ENCODE results near the gene GLRA3. TPM values are rescaled to one million over a fixed set of nuclear protein-coding genes. Genes with fewer than 3 reads are reported as not detected.

The GLRA3 gene
- total RNA-seq, 1 donor = not detected

DNA sequence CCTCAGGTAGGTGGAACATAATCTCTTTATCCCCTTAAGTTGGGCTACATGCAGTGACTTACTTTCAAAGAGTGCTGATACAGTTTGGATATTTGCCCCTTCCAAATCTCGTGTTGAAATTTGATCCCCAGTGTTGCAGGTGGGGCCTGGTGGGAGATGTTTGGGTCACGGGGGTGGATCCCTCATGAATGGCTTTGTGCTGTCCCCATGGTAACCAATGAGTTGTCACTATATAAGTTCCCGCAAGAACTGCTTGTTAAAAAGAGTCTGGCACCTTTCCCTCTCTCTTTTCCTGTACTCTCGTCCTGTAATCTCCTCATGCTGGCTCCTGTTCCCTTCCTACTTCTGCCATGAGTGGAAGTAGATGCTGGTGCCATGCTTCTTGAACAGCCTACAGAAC is 71.3 kb downstream of the GLRA3 start:
- Histone ChIP-seq H3K27me3 (ENCODE audit: insufficient read depth, low read length) (no peaks in the 10 kb centered on the region), H3K4me3 (ENCODE audit: insufficient read depth, low read length) (no peak overlapping the region), H3K9me3 (ENCODE audit: low read depth, low read length) (no peaks in the 10 kb centered on the region), H3K79me2 (ENCODE audit: insufficient read depth, low read length) (no peaks in the 10 kb centered on the region), H2AFZ (ENCODE audit: low read length) (no peak overlapping the region), H3K4me1 (ENCODE audit: insufficient read depth, low read length) (no peaks in the 10 kb centered on the region), H4K20me1 (ENCODE audit: insufficient read depth, low read length) (no peaks in the 10 kb centered on the region), H3K27ac (ENCODE audit: low read depth, low read length) (no peak overlapping the region), H3K4me2 (ENCODE audit: insufficient read depth, low read length) (no peak overlapping the region), H3K36me3 (ENCODE audit: insufficient read depth, low read length) (no peaks in the 10 kb centered on the region)
- DNase-seq (ENCODE audit: insufficient read length, low spot score, missing footprints) = no peak
- TF ChIP-seq, protein P1, sequence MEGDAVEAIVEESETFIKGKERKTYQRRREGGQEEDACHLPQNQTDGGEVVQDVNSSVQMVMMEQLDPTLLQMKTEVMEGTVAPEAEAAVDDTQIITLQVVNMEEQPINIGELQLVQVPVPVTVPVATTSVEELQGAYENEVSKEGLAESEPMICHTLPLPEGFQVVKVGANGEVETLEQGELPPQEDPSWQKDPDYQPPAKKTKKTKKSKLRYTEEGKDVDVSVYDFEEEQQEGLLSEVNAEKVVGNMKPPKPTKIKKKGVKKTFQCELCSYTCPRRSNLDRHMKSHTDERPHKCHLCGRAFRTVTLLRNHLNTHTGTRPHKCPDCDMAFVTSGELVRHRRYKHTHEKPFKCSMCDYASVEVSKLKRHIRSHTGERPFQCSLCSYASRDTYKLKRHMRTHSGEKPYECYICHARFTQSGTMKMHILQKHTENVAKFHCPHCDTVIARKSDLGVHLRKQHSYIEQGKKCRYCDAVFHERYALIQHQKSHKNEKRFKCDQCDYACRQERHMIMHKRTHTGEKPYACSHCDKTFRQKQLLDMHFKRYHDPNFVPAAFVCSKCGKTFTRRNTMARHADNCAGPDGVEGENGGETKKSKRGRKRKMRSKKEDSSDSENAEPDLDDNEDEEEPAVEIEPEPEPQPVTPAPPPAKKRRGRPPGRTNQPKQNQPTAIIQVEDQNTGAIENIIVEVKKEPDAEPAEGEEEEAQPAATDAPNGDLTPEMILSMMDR (IDR thresholded peaks at IDR 0.05; ENCODE audit: extremely low read depth, low read depth, low read length) = no peak

DNA sequence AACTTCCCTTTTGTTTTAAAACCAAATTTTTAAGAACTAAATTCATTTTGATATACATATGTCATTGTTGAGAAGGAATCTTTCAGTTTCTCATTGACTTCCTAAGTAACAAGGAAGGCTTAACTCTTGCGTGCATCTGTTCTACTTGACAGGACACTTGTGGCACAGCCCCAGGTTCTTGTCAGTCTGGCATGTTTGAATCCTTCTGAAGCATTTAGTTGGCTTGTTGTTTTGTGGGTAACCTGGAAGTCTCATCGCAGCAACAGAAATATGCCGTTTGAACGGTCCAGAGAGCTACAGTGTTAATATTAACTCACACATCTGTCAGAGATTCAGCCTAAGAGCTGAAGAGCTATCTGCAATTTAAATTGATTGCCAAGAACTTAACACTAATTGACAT is 76.0 kb downstream of the GLRA3 start:
- Histone ChIP-seq H3K79me2 (ENCODE audit: insufficient read depth, low read length) (no peaks in the 10 kb centered on the region), H3K27ac (ENCODE audit: low read depth, low read length) (no peak overlapping the region), H3K27me3 (ENCODE audit: insufficient read depth, low read length) (no peaks in the 10 kb centered on the region), H3K4me1 (ENCODE audit: insufficient read depth, low read length) (no peaks in the 10 kb centered on the region), H2AFZ (ENCODE audit: low read length) (no peak overlapping the region), H3K4me2 (ENCODE audit: insufficient read depth, low read length) (no peak overlapping the region), H4K20me1 (ENCODE audit: insufficient read depth, low read length) (no peaks in the 10 kb centered on the region), H3K9me3 (ENCODE audit: low read depth, low read length) (no peaks in the 10 kb centered on the region), H3K4me3 (ENCODE audit: insufficient read depth, low read length) (no peak overlapping the region), H3K36me3 (ENCODE audit: insufficient read depth, low read length) (no peaks in the 10 kb centered on the region)
- no peak for DNase-seq (ENCODE audit: insufficient read length, low spot score, missing footprints)
- TF ChIP-seq, protein P1 (IDR thresholded peaks at IDR 0.05; ENCODE audit: extremely low read depth, low read depth, low read length) = no peak

DNA sequence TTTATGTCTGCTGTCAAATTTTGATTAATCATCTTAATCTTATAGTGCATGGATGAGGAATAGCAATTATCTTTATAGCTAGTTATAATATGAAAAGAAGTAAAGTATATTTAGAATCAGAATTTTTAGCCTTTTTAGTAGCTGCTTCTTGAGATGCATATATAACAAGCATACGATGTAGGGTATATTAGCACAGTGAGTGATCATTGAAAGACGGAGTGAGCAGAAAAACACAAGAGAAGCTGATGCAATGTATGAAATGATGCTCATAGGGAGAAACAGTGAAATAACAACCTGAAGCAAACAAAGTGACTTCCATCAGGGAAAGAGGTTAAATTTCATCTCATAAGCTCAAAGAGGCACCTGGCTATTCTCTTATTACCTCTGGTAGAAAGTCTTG is 77.0 kb downstream of the GLRA3 start:
- H3K9me3 ChIP-seq (ENCODE audit: low read depth, low read length) = no peaks in the 10 kb centered on the region
- no peak for DNase-seq (ENCODE audit: insufficient read length, low spot score, missing footprints)
- no peak overlapping the region for H3K4me3 ChIP-seq (ENCODE audit: insufficient read depth, low read length)
- TF ChIP-seq, protein P1 (IDR thresholded peaks at IDR 0.05; ENCODE audit: extremely low read depth, low read depth, low read length) = no peak
- no peaks in the 10 kb centered on the region for H3K79me2 ChIP-seq (ENCODE audit: insufficient read depth, low read length)
- H3K27me3 ChIP-seq (ENCODE audit: insufficient read depth, low read length) = no peaks in the 10 kb centered on the region
- H3K4me1 ChIP-seq (ENCODE audit: insufficient read depth, low read length) = no peaks in the 10 kb centered on the region
- no peaks in the 10 kb centered on the region for H3K36me3 ChIP-seq (ENCODE audit: insufficient read depth, low read length)
- H4K20me1 ChIP-seq (ENCODE audit: insufficient read depth, low read length) = no peaks in the 10 kb centered on the region
- no peak overlapping the region for H3K27ac ChIP-seq (ENCODE audit: low read depth, low read length)
- no peak overlapping the region for H3K4me2 ChIP-seq (ENCODE audit: insufficient read depth, low read length)
- no peak overlapping the region for H2AFZ ChIP-seq (ENCODE audit: low read length)

DNA sequence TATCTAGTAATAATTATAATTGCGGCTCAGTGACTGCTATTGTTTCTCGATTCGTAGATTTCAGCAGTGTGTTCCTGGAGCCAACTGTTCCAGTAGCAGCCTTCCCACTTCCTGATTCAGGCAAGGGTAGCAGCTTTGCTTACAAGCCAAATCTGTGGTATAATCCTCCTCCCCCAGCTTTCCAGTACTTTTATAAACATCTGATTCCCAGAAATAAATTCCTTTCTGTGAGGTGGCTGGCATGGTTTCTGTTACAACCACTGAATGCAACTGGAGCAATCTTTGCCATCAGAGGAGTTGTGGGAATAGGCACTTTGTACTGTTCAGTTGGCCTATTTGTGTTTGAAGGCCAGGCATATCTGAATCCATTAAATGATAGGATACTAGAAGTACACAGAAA is 80.0 kb downstream of the GLRA3 start:
- TF ChIP-seq, protein P1 (IDR thresholded peaks at IDR 0.05; ENCODE audit: extremely low read depth, low read depth, low read length) = no peak
- H3K4me1 ChIP-seq (ENCODE audit: insufficient read depth, low read length) = no peaks in the 10 kb centered on the region
- H3K79me2 ChIP-seq (ENCODE audit: insufficient read depth, low read length) = no peaks in the 10 kb centered on the region
- H3K27me3 ChIP-seq (ENCODE audit: insufficient read depth, low read length) = no peaks in the 10 kb centered on the region
- no peak overlapping the region for H3K4me2 ChIP-seq (ENCODE audit: insufficient read depth, low read length)
- no peaks in the 10 kb centered on the region for H3K36me3 ChIP-seq (ENCODE audit: insufficient read depth, low read length)
- H3K9me3 ChIP-seq (ENCODE audit: low read depth, low read length) = no peaks in the 10 kb centered on the region
- no peaks in the 10 kb centered on the region for H4K20me1 ChIP-seq (ENCODE audit: insufficient read depth, low read length)
- H2AFZ ChIP-seq (ENCODE audit: low read length) = no peak overlapping the region
- no peak overlapping the region for H3K4me3 ChIP-seq (ENCODE audit: insufficient read depth, low read length)
- H3K27ac ChIP-seq (ENCODE audit: low read depth, low read length) = no peak overlapping the region
- no peak for DNase-seq (ENCODE audit: insufficient read length, low spot score, missing footprints)
